Panc1 (cell line): Measurements from ENCODE around the gene RNF227. TPM values are rescaled to one million over a fixed set of nuclear protein-coding genes. Genes with fewer than 3 reads are reported as not detected.

Experiments
- ATAC-seq: fragments of 200-7000 bp; cut with Tn5 transposase; 2 replicates; pipeline ENCODE4 v1.9.1; 2020; ENCODE audit warnings: mild to moderate bottlenecking, moderate library complexity
- BruUV-seq: library from RNA; stranded (reverse); fragments of 400-500 nt; replicated peaks from 2 replicates; lab custom pipeline; 2021; lab: Mats Ljungman, UMichigan
- CTCF ChIA-PET: fragments of 300-600 bp; sonication (Branson Sonifier 250); formaldehyde crosslinking; loops from one replicate; lab custom pipeline; 2022; ENCODE audit warnings: antibody characterized with exemption; lab: Charles Lee
- POLR2A ChIA-PET: fragments of 300-600 bp; sonication (Branson Sonifier 250); formaldehyde crosslinking; loops from one replicate; lab custom pipeline; 2022; ENCODE audit warnings: antibody characterized with exemption; lab: Charles Lee
- DNase-seq: peaks from one replicate; pipeline ENCODE4 v3.0.0-alpha.2; 2010; ENCODE audit warnings: low read depth, low spot score
- H3K27ac ChIP-seq: 2 replicates; pipeline ENCODE4 v1.5.1; 2011; ENCODE audit warnings: mild to moderate bottlenecking, low read length, inconsistent platforms
- H3K27me3 ChIP-seq: fragments of 200-500 bp; sonication (Bioruptor generic); 2 replicates; pipeline ENCODE4 v1.6.0; 2014; ENCODE audit warnings: low read length, inconsistent platforms; ENCODE audit not compliant: control insufficient read depth, insufficient read depth
- H3K36me3 ChIP-seq: fragments of 200-500 bp; sonication (Bioruptor generic); 2 replicates; pipeline ENCODE4 v1.5.1; 2014; ENCODE audit warnings: inconsistent platforms, mild to moderate bottlenecking, low read length, moderate library complexity; ENCODE audit not compliant: control insufficient read depth, insufficient read depth
- H3K4me1 ChIP-seq: 2 replicates; pipeline ENCODE4 v1.5.1; 2011; ENCODE audit warnings: inconsistent platforms, mild to moderate bottlenecking, low read length, moderate library complexity; ENCODE audit not compliant: control insufficient read depth, insufficient read depth
- H3K4me3 ChIP-seq, 2 experiments: 2 replicates each; pipeline ENCODE4 v1.5.1; 2011 to 2012; ENCODE audit warnings: low read depth in 2 of 2, low read length in 2 of 2, mild to moderate bottlenecking in 2 of 2, inconsistent platforms in 1 of 2, moderate library complexity in 1 of 2
- H3K9me3 ChIP-seq: fragments of 200-500 bp; sonication (Bioruptor generic); 2 replicates; pipeline ENCODE4 v1.5.1; 2014; ENCODE audit warnings: low read depth, mild to moderate bottlenecking, inconsistent platforms, low read length, moderate library complexity; ENCODE audit not compliant: control insufficient read depth, insufficient read depth
- POLR2AphosphoS5 ChIP-seq: IDR thresholded peaks from 2 replicates; pipeline ENCODE4 v1.6.1; 2012; ENCODE audit warnings: mild to moderate bottlenecking, low read depth, low read length, moderate library complexity
- SIN3A ChIP-seq: IDR thresholded peaks from 2 replicates; pipeline ENCODE4 v1.6.1; 2012; ENCODE audit warnings: low read depth, mild to moderate bottlenecking, low read length, moderate library complexity, borderline replicate concordance; ENCODE audit not compliant: insufficient read depth
- TCF7L2 ChIP-seq: IDR thresholded peaks from 2 replicates; pipeline ENCODE4 v1.6.1; 2011; ENCODE audit warnings: mild to moderate bottlenecking, low read depth, low read length, inconsistent platforms
- in situ Hi-C: cut with HindIII; loops from 2 replicates; pipeline ENCODE4 v1.10.0; 2016; ENCODE audit warnings: low sequenced_read_pairs, low pct_unique_long_range_greater_than_20kb
- intact Hi-C: fragments of 100-400 bp; cut with micrococcal nuclease; formaldehyde crosslinking; loops from one replicate; pipeline ENCODE4 v1.10.0; 2022; ENCODE audit not compliant: unreplicated experiment
- total RNA-seq: library from RNA; stranded (reverse); gene quantifications from one replicate; pipeline ENCODE4 v1.2.1, GENCODE V29; 2021; ENCODE audit not compliant: unreplicated experiment
- TF ChIP-seq, protein P1 (sequence below), 2 experiments: IDR thresholded peaks; 2 replicates each; pipeline ENCODE4 v1.6.1; 2011 to 2012; ENCODE audit warnings: low read depth in 2 of 2, control low read depth in 1 of 2, low read length in 1 of 2, mild to moderate bottlenecking in 1 of 2, moderate library complexity in 1 of 2; ENCODE audit not compliant: insufficient read depth in 1 of 2
- TF ChIP-seq, protein P2 (sequence below): fragments of 450-650 bp; IDR thresholded peaks from 2 replicates; pipeline ENCODE4 v1.5.1; 2017; ENCODE audit warnings: mild to moderate bottlenecking

Gene RNF227
- total RNA-seq, 1 experiment from 2014 or later: 2.6 TPM

DNA sequence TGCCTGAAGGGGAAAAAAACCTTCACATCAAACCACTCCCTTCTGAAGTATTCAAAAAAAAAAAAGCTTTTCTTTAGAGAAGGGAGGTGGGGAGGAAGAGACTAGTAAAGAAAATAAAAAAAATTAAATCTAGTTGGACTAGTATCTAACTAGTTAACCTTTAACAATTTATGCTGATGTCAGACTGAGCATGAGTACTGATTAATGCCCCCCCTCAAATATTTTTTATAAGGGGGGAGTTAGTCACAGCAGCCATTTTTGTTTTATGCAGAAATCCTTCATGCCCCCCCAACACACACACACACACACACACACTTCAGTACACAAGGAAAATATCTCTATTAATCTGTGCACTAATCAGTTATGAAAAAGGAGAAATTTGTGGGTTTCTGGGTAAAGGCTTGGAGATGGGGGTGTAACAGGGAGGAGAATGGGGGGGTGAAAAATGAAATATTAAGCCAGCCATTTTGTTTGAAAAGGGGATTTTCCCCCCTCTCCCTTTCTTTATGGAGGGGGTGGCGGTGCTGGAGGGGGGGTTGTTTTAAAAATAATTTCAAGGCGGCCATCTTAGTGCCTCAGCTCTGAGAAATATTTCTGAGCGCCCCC lies 32.2 kb downstream of the RNF227 start:
- TF ChIP-seq, protein P1, sequence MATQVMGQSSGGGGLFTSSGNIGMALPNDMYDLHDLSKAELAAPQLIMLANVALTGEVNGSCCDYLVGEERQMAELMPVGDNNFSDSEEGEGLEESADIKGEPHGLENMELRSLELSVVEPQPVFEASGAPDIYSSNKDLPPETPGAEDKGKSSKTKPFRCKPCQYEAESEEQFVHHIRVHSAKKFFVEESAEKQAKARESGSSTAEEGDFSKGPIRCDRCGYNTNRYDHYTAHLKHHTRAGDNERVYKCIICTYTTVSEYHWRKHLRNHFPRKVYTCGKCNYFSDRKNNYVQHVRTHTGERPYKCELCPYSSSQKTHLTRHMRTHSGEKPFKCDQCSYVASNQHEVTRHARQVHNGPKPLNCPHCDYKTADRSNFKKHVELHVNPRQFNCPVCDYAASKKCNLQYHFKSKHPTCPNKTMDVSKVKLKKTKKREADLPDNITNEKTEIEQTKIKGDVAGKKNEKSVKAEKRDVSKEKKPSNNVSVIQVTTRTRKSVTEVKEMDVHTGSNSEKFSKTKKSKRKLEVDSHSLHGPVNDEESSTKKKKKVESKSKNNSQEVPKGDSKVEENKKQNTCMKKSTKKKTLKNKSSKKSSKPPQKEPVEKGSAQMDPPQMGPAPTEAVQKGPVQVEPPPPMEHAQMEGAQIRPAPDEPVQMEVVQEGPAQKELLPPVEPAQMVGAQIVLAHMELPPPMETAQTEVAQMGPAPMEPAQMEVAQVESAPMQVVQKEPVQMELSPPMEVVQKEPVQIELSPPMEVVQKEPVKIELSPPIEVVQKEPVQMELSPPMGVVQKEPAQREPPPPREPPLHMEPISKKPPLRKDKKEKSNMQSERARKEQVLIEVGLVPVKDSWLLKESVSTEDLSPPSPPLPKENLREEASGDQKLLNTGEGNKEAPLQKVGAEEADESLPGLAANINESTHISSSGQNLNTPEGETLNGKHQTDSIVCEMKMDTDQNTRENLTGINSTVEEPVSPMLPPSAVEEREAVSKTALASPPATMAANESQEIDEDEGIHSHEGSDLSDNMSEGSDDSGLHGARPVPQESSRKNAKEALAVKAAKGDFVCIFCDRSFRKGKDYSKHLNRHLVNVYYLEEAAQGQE (IDR thresholded peaks at IDR 0.05; ENCODE audit: insufficient read depth in 1 of 2, low read depth in 2 of 2, low read length in 1 of 2): no peak
- no peak for TF ChIP-seq TCF7L2
- TF ChIP-seq, protein P2, sequence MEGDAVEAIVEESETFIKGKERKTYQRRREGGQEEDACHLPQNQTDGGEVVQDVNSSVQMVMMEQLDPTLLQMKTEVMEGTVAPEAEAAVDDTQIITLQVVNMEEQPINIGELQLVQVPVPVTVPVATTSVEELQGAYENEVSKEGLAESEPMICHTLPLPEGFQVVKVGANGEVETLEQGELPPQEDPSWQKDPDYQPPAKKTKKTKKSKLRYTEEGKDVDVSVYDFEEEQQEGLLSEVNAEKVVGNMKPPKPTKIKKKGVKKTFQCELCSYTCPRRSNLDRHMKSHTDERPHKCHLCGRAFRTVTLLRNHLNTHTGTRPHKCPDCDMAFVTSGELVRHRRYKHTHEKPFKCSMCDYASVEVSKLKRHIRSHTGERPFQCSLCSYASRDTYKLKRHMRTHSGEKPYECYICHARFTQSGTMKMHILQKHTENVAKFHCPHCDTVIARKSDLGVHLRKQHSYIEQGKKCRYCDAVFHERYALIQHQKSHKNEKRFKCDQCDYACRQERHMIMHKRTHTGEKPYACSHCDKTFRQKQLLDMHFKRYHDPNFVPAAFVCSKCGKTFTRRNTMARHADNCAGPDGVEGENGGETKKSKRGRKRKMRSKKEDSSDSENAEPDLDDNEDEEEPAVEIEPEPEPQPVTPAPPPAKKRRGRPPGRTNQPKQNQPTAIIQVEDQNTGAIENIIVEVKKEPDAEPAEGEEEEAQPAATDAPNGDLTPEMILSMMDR: no peak
- TF ChIP-seq POLR2AphosphoS5: no peak
- no peak for TF ChIP-seq SIN3A
- peak overlapping the region; percentile 16 to 33 for H3K4me3 ChIP-seq
- no TSS peak for BruUV-seq
- DNase-seq: no peak
- H3K27ac ChIP-seq: peak overlapping the region; percentile 77; the same call in 1 of the 2 replicates
- CTCF ChIA-PET: interaction anchor here (0.6 kb wide), 1 partner anchor 48 kb away, joined by 3 read pairs; the partner anchor contains the start of gene CNTROB
- peaks cover 2% of the 10 kb centered on the region; the same call in 1 of the 2 replicates for H3K36me3 ChIP-seq
- in situ Hi-C loops: no loop called here
- intact Hi-C loops: no loop called here
- H3K27me3 ChIP-seq: no peaks in the 10 kb centered on the region
- no peaks in the 10 kb centered on the region for H3K9me3 ChIP-seq
- H3K4me1 ChIP-seq: peaks cover 24% of the 10 kb centered on the region
- no peak for ATAC-seq
- POLR2A ChIA-PET: interaction anchor here (0.6 kb wide), 1 partner anchor 269 kb away, joined by 3 read pairs; no protein-coding TSS in a partner anchor

GRCh38 chr17:7882629-7883028 lies 33.5 kb downstream of the RNF227 start:
- Histone ChIP-seq H3K4me3 (no peak overlapping the region), H3K9me3 (no peaks in the 10 kb centered on the region), H3K27me3 (no peaks in the 10 kb centered on the region), H3K36me3 (peaks cover 6% of the 10 kb centered on the region; the same call in 1 of the 2 replicates), H3K27ac (no peak overlapping the region; the same call in 1 of the 2 replicates), H3K4me1 (peaks cover 15% of the 10 kb centered on the region; the same call in 1 of the 2 replicates)
- no peak for DNase-seq
- ChIA-PET POLR2A (no interaction called here), CTCF (no interaction called here)
- ATAC-seq: no peak
- in situ Hi-C loops (no loop called here), intact Hi-C loops (no loop called here)
- TF ChIP-seq POLR2AphosphoS5 (no peak), SIN3A (no peak), TCF7L2 (no peak)
- TF ChIP-seq, protein P2: no peak
- TF ChIP-seq, protein P1 (IDR thresholded peaks at IDR 0.05; ENCODE audit: insufficient read depth in 1 of 2, low read depth in 2 of 2, low read length in 1 of 2): no peak
- BruUV-seq: no TSS peak
